Gastroesophageal sphincter (tissue), 3 donors: Measurements from ENCODE around the gene KDSR.

Experiments used
- EP300 ChIP-seq: sonication (generic); formaldehyde crosslinking; IDR thresholded peaks from one replicate; pipeline ENCODE4 v1.6.1; 2017; ENCODE audit warnings: antibody characterized with exemption, mild to moderate bottlenecking
- POLR2A ChIP-seq, 2 donors: fragments of 450-650 bp; IDR thresholded peaks; one replicate each; pipeline ENCODE4 v1.6.1; 2017; ENCODE audit warnings: antibody characterized with exemption in 2 of 2, mild to moderate bottlenecking in 2 of 2, moderate library complexity in 1 of 2
- POLR2AphosphoS5 ChIP-seq: sonication (generic); formaldehyde crosslinking; IDR thresholded peaks from one replicate; pipeline ENCODE4 v1.6.1; 2017; ENCODE audit warnings: antibody characterized with exemption
- TF ChIP-seq, protein P1 (sequence below), 4 experiments: fragments of 200-600 bp in 2 of 4; fragments of 450-650 bp in 2 of 4; sonication (generic) in 1 of 4; IDR thresholded peaks; one replicate each; pipeline ENCODE4 v1.5.1; 2017 to 2019; ENCODE audit warnings: antibody characterized with exemption in 4 of 4, mild to moderate bottlenecking in 2 of 4, moderate library complexity in 2 of 4

DNA sequence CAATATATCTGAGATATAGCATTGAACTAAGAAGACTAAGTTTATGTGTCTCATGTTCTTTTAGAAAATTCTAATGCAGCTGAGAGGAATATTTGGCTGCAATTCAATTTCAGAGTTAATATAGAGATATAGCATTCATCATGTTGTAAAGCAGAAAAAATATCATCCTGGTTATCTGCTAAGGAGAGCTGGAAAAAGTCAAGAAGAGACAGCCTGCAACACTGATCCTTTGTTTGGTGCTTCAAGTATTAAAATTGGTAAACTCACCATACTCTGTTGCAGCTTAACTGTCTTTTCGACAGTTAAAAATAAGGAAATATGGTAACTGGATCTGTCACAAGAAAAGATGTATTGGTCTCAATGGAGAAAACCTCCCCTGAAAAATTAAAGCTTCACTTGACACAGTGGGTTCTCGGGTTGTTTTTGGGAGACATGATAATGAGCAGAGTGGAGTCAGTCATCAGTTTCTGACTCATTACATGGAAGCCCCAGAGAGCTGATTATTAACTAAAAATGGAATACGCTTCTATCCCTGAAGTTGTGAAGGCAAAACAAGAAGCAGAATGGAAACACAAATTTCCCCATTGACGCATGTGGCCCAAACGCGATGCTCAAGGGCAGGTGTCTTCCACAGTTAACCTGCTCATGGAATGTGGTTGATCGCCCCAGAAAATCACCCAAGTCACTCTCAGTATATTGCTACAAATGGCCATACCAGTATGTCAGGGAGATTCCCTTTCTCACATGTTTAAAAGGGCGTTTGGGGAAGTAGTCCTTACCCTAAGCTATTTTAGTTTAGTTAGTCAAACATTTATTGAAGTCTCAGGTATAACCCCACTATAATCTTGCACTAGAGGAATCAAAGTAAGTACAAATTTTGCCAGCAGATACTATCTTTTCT is 55.6 kb downstream of the KDSR start:
- TF ChIP-seq, protein P1, sequence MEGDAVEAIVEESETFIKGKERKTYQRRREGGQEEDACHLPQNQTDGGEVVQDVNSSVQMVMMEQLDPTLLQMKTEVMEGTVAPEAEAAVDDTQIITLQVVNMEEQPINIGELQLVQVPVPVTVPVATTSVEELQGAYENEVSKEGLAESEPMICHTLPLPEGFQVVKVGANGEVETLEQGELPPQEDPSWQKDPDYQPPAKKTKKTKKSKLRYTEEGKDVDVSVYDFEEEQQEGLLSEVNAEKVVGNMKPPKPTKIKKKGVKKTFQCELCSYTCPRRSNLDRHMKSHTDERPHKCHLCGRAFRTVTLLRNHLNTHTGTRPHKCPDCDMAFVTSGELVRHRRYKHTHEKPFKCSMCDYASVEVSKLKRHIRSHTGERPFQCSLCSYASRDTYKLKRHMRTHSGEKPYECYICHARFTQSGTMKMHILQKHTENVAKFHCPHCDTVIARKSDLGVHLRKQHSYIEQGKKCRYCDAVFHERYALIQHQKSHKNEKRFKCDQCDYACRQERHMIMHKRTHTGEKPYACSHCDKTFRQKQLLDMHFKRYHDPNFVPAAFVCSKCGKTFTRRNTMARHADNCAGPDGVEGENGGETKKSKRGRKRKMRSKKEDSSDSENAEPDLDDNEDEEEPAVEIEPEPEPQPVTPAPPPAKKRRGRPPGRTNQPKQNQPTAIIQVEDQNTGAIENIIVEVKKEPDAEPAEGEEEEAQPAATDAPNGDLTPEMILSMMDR (IDR thresholded peaks at IDR 0.05) = no peak
- no peak for TF ChIP-seq POLR2A (IDR thresholded peaks at IDR 0.05)
- no peak for TF ChIP-seq POLR2AphosphoS5
- no peak for TF ChIP-seq EP300
